PC-9 (cell line): Measurements from ENCODE around the gene KRT79. TPM values are rescaled to one million over a fixed set of nuclear protein-coding genes. Genes with fewer than 3 reads are reported as not detected.

Experiments
- BruUV-seq: library from RNA; stranded (reverse); fragments of 400-500 nt; replicated peaks from 2 replicates; lab custom pipeline; 2021; lab: Mats Ljungman, UMichigan
- CTCF ChIA-PET: fragments of 300-600 bp; sonication (Branson Sonifier 250); formaldehyde crosslinking; loops from one replicate; lab custom pipeline; 2022; ENCODE audit warnings: antibody characterized with exemption; lab: Charles Lee
- POLR2A ChIA-PET: fragments of 300-600 bp; sonication (Branson Sonifier 250); formaldehyde crosslinking; loops from one replicate; lab custom pipeline; 2022; ENCODE audit warnings: antibody characterized with exemption; ENCODE audit not compliant: unreplicated experiment; lab: Charles Lee
- DNase-seq, 2 experiments: peaks; one replicate each; pipeline versions ENCODE4 v3.0.0 to v3.0.0-alpha.2; 2015 to 2022; ENCODE audit warnings: mixed read lengths in 1 of 2
- H2AFZ ChIP-seq: fragments of 200-600 bp; sonication (generic); 2 replicates; pipeline ENCODE4 v1.8.1; 2017; ENCODE audit warnings: antibody characterized with exemption
- H3F3A ChIP-seq: fragments of 200-600 bp; sonication (generic); 2 replicates; pipeline ENCODE4 v1.8.1; 2017; ENCODE audit warnings: antibody characterized with exemption, mild to moderate bottlenecking, low read depth; ENCODE audit not compliant: insufficient read depth
- H3K27ac ChIP-seq: fragments of 200-600 bp; sonication (generic); 2 replicates; pipeline ENCODE4 v1.6.1; 2016; ENCODE audit warnings: mixed run types
- H3K27me3 ChIP-seq: fragments of 200-600 bp; sonication (generic); 2 replicates; pipeline ENCODE4 v1.6.1; 2016; ENCODE audit warnings: low read depth, mixed run types; ENCODE audit not compliant: insufficient read depth
- H3K36me3 ChIP-seq: fragments of 200-600 bp; sonication (generic); 2 replicates; pipeline ENCODE4 v1.6.1; 2016; ENCODE audit warnings: low read depth, mixed run types
- H3K4me1 ChIP-seq: fragments of 200-600 bp; sonication (generic); replicated peaks from 2 replicates; pipeline ENCODE4 v1.6.1; 2016; ENCODE audit warnings: mixed run types; ENCODE audit not compliant: insufficient read depth
- H3K4me2 ChIP-seq: fragments of 200-600 bp; sonication (generic); 2 replicates; pipeline ENCODE4 v1.6.1; 2017; ENCODE audit warnings: mixed run types
- H3K4me3 ChIP-seq: fragments of 200-600 bp; sonication (generic); 2 replicates; pipeline ENCODE4 v1.6.1; 2016; ENCODE audit warnings: mixed run types
- H3K79me2 ChIP-seq: fragments of 200-600 bp; sonication (generic); 2 replicates; pipeline ENCODE4 v1.6.1; 2017; ENCODE audit warnings: low read depth, mixed run types
- H3K9me2 ChIP-seq: fragments of 200-600 bp; sonication (generic); 2 replicates; pipeline ENCODE4 v1.8.1; 2017; ENCODE audit warnings: mild to moderate bottlenecking; ENCODE audit not compliant: insufficient read depth
- H3K9me3 ChIP-seq: fragments of 200-600 bp; sonication (generic); 2 replicates; pipeline ENCODE4 v1.8.1; 2016; ENCODE audit warnings: low read depth; ENCODE audit not compliant: insufficient read depth
- H4K20me1 ChIP-seq: fragments of 200-600 bp; sonication (generic); 2 replicates; pipeline ENCODE4 v1.8.1; 2017; ENCODE audit not compliant: insufficient read depth
- CTCF ChIP-seq: fragments of 200-600 bp; sonication (generic); conservative IDR thresholded peaks from 2 replicates; pipeline ENCODE4 v1.6.1; 2017; ENCODE audit warnings: mixed run types, antibody characterized with exemption, mild to moderate bottlenecking, moderate library complexity
- EZH2 ChIP-seq: fragments of 200-600 bp; sonication (generic); IDR thresholded peaks from 2 replicates; pipeline ENCODE4 v1.8.0; 2017; ENCODE audit warnings: antibody characterized with exemption, low read depth
- intact Hi-C: fragments of 100-400 bp; cut with micrococcal nuclease; formaldehyde crosslinking; loops from one replicate; pipeline ENCODE4 v1.10.0; 2022; ENCODE audit not compliant: unreplicated experiment
- total RNA-seq: library from RNA; stranded (reverse); gene quantifications from 2 replicates; pipeline ENCODE4 v1.2.3, GENCODE V29; 2021

KRT79 gene
- total RNA-seq, 1 experiment from 2014 or later, result 0.28 TPM

- Histone ChIP-seq H3K4me2 (no peak overlapping the region), H2AFZ (no peak overlapping the region), H3K9me3 (0 out of 2 replicates have a peak, but pooled peaks cover 3% of the 10 kb centered on the region), H3K27me3 (no peaks in the 10 kb centered on the region), H3F3A (peaks cover 18% of the 10 kb centered on the region), H3K4me3 (no peak overlapping the region), H3K4me1 (peaks cover 34% of the 10 kb centered on the region), H4K20me1 (no peaks in the 10 kb centered on the region), H3K9me2 (no peaks in the 10 kb centered on the region), H3K27ac (no peak overlapping the region), H3K36me3 (no peaks in the 10 kb centered on the region), H3K79me2 (no peaks in the 10 kb centered on the region)
- no peak for DNase-seq
- no TSS peak for BruUV-seq
- TF ChIP-seq EZH2 (no peak), CTCF (no peak)
- POLR2A ChIA-PET, result no interaction called here
- intact Hi-C loops, result no loop called here
- CTCF ChIA-PET, result no interaction called here
Measured at GRCh38 chr12:52850681-52851080, 16.6 kb upstream of the KRT79 start.

- Histone ChIP-seq H4K20me1 (no peaks in the 10 kb centered on the region), H2AFZ (no peak overlapping the region), H3K79me2 (no peaks in the 10 kb centered on the region), H3K27ac (no peak overlapping the region), H3K9me2 (no peaks in the 10 kb centered on the region), H3K4me1 (peaks cover 34% of the 10 kb centered on the region), H3K36me3 (no peaks in the 10 kb centered on the region), H3K4me3 (no peak overlapping the region), H3K27me3 (no peaks in the 10 kb centered on the region), H3K4me2 (no peak overlapping the region), H3K9me3 (no peaks in the 10 kb centered on the region; the same call in 1 of the 2 replicates), H3F3A (peaks cover 22% of the 10 kb centered on the region)
- CTCF ChIA-PET, result no interaction called here
- DNase-seq, result no peak
- TF ChIP-seq CTCF (no peak), EZH2 (no peak)
- no TSS peak for BruUV-seq
- POLR2A ChIA-PET, result interaction anchor here (0.7 kb wide), 1 partner anchor 78 kb away, joined by 3 read pairs; no protein-coding TSS in a partner anchor
- intact Hi-C loops, result no loop called here
Measured at GRCh38 chr12:52849511-52849910, 15.4 kb upstream of the KRT79 start.

- no TSS peak for BruUV-seq
- TF ChIP-seq CTCF (no peak), EZH2 (no peak)
- H3K4me1 ChIP-seq, result peaks cover 34% of the 10 kb centered on the region
- intact Hi-C loops, result no loop called here
- DNase-seq, result no peak
- H3K9me3 ChIP-seq, result no peaks in the 10 kb centered on the region; the same call in 1 of the 2 replicates
- H3K9me2 ChIP-seq, result no peaks in the 10 kb centered on the region
- peak within 1 kb of the TSS; percentile 31; the same call in 1 of the 2 replicates for H3K4me3 ChIP-seq
- no peaks in the 10 kb centered on the region for H3K27me3 ChIP-seq
- H3K36me3 ChIP-seq, result no peaks in the 10 kb centered on the region
- ChIA-PET CTCF (no interaction called here), POLR2A (no interaction called here)
- H2AFZ ChIP-seq, result peak within 1 kb of the TSS; percentile 75; the same call in 1 of the 2 replicates
- peak within 1 kb of the TSS; percentile 82 for H3K27ac ChIP-seq
- no peaks in the 10 kb centered on the region for H3K79me2 ChIP-seq
- H4K20me1 ChIP-seq, result no peaks in the 10 kb centered on the region
- H3K4me2 ChIP-seq, result peak within 1 kb of the TSS; percentile 70
- H3F3A ChIP-seq, result peaks cover 22% of the 10 kb centered on the region
Measured at GRCh38 chr12:52848661-52849255, 14.6 kb upstream of the KRT79 start, which contains the start of gene KRT78. Gene KRT78, minus strand, starts transcription at chr12:52848994. Its CDS starts 64 bp downstream, at chr12:52848930.
